ENCODE data around the gene ZNF536.

DNA sequence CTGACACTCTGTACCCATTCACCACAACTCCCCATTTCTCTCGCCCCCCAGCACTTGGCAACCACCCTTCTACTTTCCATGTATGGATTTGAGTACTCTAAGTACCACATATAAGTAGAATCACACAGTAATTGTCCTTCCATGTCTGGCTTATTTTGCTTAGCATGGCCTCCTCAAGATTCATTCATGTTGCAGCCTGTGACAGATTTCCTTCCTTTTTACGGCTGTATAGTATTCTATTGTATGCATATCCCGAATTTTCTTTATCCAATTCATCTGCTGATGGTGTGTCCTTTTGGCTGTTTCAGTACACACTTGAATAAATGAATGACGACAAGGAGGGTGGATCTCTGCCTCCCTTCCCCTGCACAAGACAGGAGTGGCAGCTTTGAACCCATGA lies 95.1 kb downstream of the ZNF536 start:
- no peak for TF ChIP-seq POLR2A (IDR thresholded peaks at IDR 0.05)
- TF ChIP-seq CTCF (IDR thresholded peaks at IDR 0.05) = no peak

Measured in Peyer's patch (tissue), 4 donors.